Head of caudate nucleus (tissue), 42 donors: ENCODE results near the gene SH3TC1.

Experiments used
- DNase-seq, 42 donors: peaks; one replicate each; pipeline versions ENCODE4 v3.0.0 to v3.0.0-alpha.2; 2020 to 2021; ENCODE audit warnings: mixed read lengths in 7 of 42
- intact Hi-C: fragments of 100-400 bp; cut with DNase I; formaldehyde crosslinking; loops from one replicate; pipeline ENCODE4 v1.15.0; 2022

The SH3TC1 gene

DNA sequence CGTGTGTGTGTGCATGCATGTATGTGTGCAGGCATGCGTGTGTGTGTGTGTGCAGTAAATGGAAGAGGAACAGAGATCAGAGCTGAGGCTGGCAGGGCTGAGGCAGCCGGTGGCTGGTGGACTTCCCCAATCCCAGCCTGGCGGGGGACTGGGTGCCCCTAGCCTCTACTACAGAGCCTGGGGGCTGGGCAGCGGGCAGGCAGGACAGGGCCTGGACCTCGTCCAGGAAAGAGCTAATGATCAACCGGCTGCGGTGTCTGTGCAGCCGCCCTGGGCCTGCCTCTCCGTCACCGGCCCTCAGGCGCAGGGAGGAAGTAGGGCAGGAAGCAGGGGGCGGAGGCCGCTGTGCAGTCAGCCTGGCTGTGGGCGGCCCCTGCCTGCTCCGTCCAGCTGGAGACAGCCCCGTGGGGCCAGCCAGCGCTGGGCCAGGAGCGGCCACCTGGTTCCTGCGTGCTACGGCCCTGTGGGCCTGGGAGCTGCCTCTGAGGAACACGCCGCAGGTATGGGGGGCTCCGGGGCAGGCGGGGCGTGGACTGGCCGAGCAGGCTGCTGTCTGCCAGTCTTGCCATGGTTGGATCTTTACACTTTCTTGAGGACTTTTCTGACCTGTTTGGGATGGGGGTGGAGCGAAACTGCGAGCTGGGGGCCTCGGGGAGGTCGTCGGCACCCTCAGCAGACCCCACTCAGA, at the start of gene SH3TC1:
TSS of gene SH3TC1 (plus strand) at position 385 of the 688 bp plus-strand sequence. CDS start 5,905 bp downstream, outside the sequence.
- intact Hi-C loops = no loop called here
- DNase-seq = peak; percentile 39 to 86 (median 68)

DNA sequence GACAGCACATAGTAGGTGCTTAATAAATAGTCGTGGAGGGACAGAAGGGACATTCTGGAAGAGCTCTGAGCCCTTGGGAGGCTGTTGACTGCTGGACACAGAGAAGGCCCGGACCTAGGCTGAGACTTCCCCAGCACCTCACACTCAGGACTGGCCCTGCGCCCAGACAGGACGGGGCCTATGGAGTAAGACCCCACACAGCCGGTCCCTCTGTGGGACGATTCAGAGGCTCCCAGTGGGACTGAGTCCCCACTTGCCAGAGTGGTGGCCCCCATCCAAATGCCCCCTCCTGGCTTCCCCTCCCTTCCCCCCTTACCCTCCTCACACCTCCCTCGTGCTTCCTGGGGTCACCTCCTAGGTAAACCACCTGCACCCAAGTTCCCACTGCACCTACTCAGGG, 49.4 kb upstream of the SH3TC1 start:
- intact Hi-C loops = no loop called here
- no peak for DNase-seq

DNA sequence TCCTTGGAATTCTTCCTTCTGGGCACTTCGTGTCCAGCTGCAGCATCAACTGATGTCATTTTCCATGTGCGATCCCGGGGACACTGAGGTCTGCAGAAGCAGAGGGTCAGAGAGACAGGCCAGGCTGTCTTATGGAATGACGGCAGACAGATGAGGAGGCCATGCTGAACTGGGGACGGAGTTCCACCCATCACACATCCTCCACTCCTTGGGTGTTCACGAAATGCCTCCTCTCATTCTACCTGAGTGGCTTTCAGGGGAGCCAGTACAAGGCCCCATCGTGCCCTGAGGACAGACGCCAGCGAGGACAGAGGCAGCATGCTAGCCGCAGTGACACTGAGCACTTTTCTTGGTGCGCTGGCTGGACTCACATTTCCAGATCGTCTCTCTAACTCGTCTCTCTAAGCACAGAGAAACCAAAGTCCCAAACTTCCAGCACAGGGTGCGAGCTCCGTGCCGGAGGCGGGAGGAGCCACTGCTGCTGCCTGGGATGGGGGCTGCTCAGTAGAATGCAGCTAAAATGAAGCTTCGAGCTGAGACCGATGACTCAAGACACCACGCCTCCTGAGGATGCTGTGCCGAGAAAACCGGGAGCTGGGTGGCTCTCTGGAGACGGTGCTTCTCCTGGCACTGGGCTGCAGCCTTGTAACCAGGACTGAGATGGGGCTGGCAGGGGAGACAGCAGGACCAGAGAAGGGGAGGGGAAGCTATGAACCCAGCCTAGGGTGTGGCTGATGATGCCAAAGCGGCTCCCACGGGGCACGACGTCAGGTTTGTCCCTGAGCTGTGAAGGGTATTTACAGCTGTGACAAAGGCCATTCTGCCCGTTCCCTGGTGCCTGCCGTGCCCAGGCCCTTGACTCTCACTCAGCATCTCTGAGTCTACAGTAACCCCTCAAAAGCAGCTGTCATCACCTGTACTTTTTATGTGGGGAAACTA, 48.7 kb upstream of the SH3TC1 start:
- peak in 40 of 42 donors; percentile 39 to 93 (median 70) for DNase-seq
- intact Hi-C loops = no loop called here

DNA sequence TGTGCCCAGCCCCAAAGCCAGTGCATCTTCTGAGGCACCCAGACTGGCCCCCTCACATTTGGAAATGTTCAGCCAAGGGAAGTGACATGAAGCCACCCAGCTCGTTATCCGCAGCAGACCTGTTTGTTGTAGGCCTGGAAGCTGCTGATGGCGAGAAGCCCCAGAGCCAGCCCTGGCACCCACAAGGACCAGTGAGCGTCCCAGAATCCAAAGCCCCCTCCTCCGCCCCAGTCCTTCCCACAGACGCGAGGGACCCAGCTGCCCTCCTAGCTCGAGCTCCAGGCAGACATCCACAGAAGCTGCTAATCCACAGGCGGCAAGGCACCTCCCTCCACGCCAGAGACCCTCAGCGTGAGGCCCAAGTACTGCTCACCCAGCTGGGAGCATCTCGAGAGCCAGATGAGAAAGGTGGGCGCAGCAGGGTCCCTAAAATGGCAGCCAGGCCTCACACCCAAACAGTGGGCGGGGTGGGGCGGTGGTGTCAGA, 47.9 kb upstream of the SH3TC1 start:
- DNase-seq = no peak
- intact Hi-C loops = no loop called here

DNA sequence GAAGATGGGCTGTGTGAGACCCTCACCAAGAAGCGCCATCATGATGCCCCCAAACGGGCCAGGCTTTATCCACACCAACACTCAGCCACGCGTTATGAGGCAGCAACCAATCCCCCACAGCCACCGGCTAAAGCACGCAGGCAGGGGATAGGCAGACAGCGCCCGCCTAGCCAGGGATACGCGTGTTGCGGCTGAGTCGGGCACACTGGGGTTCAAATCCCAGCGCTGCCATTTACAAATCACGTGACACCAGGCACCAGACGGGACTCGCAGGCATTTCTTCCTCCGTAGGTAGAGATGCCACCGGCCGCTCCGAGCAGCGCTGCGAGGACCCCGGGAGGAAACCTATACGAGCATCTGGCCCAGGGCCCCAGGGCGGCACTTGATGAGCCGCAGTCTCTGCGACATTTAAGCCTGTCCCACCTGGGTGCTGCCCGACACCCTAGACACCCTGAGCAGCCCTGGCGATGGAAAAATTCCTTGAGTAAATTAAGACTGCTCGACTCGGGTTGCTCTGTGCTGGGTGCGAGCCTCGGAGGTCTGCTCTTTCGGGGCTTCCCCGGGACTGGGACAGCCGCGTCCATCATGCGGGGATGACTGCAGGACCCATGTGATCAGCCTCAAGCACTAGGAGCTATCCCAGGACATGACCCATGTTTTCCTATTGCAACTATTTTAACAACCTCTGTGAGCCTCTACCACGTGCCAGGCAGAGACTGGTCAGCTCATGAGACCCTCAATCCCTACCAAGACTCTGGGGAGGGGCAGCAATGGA, 46.8 kb upstream of the SH3TC1 start:
- intact Hi-C loops = no loop called here
- no peak for DNase-seq

DNA sequence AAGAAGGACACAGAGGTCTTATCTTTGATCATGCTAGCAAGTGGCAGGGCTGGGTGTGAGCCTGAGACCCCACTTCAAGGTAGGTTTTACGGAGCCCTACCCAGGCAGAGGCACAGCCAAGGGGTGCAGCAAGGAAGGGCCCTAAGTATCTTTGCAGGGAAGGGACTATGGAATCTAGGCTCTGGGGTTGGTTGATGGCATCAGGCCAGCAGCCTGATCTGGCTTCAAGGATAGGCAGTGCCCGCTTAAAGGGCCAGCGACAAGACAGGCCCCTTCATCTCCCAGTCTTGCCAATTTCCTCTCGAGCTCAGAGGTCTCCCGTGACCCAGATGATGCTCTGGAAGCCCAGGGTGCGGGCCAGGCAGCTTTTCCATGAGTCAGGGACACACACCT, 46.2 kb upstream of the SH3TC1 start:
- intact Hi-C loops = no loop called here
- DNase-seq = no peak

DNA sequence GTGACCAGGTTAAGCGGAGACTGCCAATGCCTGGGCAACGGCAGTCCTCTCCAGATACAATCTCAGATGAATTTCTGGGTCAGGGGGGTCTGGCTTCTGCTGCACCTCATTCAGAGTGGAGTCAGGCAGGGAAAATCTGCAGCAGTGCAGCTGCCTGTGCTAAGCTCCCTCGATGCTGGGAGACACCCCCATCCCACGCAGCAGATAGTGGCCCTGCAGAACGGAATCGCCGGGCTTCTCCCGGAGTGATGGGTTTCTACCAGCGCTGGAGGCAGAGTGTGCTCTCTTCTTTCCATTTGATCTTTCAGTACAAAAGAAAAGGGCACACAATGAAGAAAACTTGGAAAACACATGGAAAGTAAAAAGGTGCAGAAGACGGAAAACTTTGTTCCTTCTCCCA, 45.6 kb upstream of the SH3TC1 start:
- intact Hi-C loops = no loop called here
- DNase-seq = no peak

DNA sequence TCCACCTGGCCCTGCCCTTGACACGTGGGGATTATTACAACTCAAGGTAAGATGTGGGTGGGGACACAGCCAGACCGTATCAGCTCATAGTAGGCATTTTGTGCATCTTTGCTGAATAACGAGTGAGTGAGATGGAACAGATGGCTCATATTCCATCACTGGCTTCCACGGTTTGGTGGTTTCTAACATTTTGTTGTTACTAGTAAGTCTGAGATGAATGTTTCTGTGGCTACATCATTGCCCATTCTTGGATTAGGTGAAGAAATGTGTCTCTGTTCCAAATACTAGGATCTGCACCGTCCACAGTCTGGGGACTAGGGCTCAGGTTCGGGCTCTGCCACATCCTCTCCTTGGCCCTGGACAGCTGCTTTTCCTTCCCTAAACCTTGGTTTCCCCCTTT, 44.0 kb upstream of the SH3TC1 start:
- intact Hi-C loops = no loop called here
- no peak for DNase-seq

DNA sequence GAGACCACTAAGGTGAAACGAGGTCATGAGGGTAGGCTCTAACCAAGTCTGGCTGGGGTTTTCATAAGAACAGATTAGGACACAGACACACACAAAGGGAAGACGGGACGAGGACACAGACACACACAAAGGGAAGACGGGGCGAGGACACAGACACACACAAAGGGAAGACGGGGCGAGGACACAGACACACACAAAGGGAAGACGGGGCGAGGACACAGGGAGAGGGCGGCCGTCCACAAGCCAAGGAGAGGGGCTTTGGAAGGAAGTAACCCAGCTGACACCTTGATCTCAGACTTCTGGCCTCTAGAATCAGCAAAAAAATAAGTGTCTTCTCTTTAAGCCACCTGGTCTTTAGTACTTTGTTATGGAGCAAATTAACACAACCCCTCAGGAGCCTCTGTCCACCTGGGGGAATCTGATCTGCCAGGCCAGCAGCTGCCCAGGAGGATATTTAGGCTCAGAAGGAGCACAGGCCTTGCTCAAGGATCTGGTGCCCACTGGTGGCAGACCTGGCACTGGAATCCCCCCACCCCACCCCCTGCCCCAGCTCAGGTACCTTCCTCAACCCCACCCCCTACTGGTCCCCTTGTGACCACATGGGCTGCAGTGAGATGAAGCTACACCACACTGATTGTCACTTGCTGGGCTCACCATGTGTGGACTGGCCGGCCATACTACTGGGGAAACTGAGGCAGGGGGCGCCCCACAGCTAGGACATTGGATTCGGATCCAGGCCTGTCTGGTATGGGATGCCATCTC, 43.2 kb upstream of the SH3TC1 start:
- intact Hi-C loops = no loop called here

DNA sequence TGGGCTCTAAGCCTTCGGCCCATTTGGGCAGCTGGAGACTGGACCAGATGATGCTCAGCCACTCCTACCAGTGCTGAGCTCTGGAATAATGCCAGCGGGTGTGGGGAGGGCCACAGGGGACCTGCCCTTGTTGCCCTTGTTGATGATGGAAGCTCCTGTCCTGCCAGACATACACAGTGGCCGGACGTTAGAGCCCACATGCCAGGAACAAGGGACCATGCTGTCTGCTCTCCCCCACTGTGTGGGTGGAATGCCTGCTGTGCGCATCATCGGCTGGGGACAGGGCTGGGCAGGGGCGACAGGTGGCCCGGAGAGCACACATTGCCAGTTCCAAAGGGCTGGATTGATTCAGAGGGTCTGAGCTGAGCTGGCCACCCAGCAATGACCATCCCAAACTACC, 42.5 kb upstream of the SH3TC1 start:
- intact Hi-C loops = no loop called here
- DNase-seq = no peak

More for the DNA sequence above, 43.2 kb upstream of the SH3TC1 start:
- no peak for DNase-seq

DNA sequence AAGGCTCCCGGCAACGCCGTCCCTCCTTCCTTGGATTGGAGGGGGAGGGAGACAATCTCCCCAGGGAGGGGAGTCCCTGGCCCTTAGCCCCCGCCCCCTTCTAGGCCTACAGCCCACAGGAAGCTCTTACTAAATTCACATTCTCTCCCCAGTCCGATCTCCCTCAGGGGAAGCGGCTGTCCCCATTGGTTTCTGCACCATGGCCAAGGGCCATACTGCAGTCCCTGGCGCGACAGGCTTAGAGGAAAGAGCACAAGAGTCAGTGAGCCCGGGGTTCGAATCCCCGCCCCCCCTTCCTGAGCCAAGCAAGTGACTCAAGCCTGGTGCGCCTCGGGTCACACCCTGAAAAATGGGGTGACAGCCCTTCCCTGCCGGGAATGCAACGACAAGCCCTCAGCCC, 41.6 kb upstream of the SH3TC1 start:
- DNase-seq = peak in 9 of 42 donors; percentile 19 to 60 (median 31)
- intact Hi-C loops = no loop called here

DNA sequence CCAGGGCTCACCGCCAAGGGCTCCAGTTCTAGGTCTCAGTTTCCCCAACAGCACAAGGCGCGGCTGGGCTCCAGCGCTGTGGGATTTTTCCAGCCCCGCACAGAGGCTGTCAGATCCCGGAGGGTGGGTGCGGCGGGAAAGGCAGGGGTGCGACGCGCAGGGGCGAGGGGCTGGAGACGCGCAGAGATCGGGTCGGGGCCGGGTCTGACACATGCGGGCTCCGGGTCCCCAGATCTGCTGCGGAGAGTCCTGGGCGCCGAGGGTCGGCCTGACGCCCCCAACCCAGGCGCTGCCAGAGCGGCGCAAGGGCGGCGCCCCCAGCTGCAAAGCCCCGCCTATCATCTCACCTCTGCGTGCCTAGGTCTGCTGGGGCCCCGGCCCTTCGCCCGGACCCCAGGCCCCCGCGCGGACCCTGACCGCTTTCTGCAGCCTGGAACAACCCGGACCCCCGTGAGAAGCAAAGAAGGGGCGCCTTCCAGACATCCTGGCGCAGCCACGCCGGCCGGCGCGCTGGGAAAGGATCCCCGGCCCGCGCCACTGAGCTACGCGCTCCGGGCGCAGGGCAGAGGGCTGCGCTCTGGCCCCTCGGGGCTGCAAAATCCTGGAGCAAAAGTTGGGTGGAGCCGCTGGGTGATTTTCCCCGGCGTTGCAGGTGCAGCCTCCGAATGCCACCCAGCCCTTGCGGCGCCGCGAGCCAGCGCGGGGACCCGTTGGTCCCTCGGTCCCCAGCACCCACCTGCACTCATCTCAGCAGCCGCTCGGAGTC, 41.0 kb upstream of the SH3TC1 start:
- intact Hi-C loops = no loop called here
- DNase-seq = peak in 5 of 42 donors; percentile 24 to 62 (median 30)

DNA sequence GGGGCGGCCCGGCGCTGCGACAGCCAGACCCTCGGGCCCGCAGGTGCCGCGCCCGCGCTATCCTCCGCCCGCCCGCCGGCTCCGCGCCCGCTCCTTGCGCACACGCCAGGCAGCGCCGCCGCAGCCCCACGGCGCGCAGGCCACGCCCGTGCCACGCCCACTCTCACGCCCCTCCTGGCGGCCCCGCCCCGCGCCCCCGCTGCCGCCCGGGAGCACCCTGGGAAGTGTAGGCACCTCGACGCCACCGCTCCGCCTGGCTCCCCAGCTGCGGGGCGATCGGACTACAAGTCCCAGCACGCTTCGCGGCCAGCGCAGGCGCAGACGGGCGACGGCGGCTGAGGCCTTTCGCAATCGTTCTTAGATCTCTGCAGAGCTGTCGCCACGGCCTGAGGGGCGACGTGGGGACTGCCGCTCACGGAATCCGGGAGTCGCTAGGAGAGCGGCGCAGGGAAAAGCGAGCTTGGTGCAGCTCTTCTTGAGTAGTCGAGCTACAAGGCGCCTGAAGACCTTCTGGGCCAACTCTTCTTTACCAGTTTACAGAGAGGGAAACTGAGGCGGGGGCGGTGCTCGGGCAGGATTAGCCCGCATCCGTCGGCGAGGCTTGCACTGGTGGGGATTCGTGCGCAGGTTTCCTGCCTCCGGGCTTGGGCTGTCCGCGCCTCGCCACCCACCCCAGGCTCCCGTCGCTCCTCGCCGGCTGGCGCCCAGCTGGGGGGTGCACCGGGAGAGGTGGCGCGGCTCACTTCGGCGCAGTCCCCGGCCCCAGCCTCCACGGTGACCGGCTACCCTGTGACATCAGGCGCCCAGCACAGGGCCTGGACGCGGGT, 40.2 kb upstream of the SH3TC1 start, which contains the start of gene ABLIM2:
TSS of gene ABLIM2 (minus strand) at position 104 of the 827 bp plus-strand sequence. CDS start 124 bp downstream, outside the sequence.
- intact Hi-C loops = no loop called here
- peak; percentile 96 to 100 (median 98) for DNase-seq

DNA sequence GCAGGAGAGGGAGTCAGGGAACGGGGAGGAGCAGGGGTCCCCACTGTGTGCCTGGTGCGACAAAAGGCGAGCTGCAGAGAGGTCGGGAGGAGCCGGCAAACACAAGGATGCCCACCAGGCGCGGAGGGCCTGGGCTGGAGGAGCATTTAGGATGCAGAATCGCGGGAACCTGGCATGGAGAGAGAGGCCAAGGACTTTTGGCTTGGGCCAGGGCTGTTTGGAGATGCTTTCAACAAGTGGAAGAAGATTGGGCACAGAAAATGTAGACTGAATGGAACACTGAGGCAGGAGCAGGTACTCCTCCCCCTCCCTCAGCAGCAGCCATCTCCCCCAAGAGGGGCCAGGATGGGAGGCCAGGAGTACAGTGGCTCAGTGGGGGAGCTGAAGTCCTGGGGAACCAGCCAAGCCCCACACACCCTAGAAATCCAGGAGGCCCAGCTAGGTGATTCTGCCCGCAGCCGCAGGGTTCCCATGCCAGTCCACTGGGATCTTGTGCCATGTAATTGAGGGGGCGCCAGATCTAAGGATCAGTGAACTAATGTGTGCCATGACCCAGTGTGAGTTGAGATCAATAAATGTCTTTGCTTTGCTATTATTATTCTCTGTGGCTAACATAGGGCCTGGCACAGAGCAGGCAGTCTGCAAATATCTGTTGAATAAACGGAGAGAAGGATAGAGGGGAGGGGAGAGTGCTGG, 39.4 kb upstream of the SH3TC1 start:
- DNase-seq = no peak
- intact Hi-C loops = no loop called here

DNA sequence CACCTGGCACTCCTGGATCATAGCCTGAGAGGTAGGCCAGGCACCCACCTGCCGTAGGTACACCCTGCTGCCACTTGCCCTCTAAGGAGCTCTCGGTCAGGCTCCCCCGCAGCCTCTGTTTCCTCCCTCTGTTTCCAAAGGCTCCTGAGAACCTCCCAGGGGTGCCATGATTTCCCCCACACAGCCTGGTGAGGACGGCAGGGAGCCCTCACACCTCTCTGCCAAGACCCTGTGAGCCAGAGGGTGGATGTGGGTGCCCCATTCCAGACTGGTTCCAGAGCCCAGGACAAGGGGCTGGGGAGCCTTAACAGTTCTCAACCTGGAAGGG, 38.9 kb upstream of the SH3TC1 start:
- no peak for DNase-seq
- intact Hi-C loops = no loop called here

DNA sequence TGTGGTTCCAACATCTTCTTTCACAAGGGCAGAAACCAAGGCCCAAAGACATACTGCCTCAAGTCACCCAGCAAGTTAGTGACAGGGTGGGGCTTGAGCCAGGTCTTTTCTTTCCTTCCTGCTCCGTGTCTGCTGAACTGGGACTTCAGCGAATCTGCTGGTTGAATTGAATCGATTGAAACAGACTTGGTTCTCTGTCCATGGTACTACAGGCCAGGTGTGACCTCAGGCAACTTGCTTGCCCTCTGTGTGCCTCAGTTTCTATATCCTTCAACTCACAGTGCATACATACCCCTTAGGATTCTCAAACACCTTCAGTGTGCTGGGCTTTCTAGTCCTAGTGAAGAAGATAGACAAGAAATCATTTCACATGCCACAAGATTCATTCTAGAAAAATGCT, 38.5 kb upstream of the SH3TC1 start:
- intact Hi-C loops = no loop called here
- DNase-seq = no peak

DNA sequence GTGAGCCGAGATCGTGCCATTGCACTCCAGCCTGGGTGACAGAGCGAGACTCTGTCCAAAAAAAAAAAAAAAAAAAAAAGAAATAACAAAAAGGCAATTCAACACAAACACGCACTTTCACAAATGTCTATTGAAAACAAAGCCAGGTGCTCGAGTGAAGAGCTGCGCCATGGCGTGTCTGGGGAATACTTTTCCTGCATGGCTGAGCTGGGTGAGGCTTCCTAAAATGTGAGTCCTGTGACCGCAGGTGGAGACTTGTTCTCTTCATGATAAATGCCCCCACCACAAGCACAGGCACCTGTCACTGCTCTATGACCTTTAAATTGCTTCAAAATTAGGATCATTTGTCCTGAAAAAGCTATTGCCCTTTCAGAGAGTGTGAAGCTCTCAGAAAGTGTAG, 36.5 kb upstream of the SH3TC1 start:
- intact Hi-C loops = no loop called here
- no peak for DNase-seq
